ENCODE data around the gene WDR48. TPM values are rescaled to one million over a fixed set of nuclear protein-coding genes. Genes with fewer than 3 reads are reported as not detected.
A peak's percentile ranks its signal among the peaks of the same experiment; 100 is the strongest.
"Not testable (repeated sequence)": the region's sequence is repeated elsewhere in the genome, so short reads cannot be mapped to it uniquely, and the experiment has no call there.

The WDR48 gene
- total RNA-seq, 1 donor from 2014 or later = 48.9 TPM

DNA sequence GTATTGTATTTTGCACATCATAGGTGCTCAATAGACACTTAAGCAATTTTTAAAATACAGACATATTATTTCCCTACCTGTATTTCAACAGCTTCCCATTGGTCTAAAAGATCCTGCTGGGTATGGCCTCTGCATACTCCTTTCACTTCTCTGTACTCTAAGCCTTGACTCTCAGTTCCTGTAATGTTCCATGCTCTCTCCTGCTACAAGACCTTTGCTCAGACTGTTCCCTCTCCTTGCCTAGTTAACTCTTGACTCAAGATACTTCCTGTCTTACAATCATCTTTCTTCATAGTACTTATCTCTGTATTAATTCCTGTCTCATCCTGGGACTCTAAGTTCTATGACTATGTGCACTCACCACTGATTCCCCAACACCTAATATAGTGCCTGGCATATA, 1.8 kb upstream of the WDR48 start:
- DNase-seq = no peak

DNA sequence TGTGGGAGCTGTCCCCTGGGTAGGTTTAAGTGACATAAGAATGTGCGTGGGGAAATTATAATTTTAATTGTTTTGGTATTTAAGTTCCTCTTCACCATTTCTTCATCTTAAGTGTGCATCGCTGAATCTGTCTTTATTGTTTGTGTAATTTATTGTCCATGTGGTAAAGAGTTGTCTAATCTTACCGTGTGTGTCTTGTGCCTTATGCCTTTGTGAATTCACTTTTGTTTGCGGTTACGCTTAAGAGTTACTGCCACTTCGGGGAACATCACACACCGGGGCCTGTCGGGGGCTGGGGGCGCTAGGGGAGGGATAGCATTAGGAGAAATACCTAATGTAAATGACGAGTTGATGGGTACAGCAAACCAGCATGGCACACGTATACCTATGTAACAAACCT, 767 bp downstream of the WDR48 start:
- POLR2A ChIA-PET = interaction anchor here (0.7 kb wide), 1 partner anchor 202 kb away, joined by 3 read pairs; no protein-coding TSS in a partner anchor

More for the DNA sequence above, 1.8 kb upstream of the WDR48 start:
- CTCF ChIA-PET = no interaction called here
- POLR2A ChIA-PET = no interaction called here
- ATAC-seq (ENCODE audit: low read depth) = no peak
- TF ChIP-seq, protein P1, sequence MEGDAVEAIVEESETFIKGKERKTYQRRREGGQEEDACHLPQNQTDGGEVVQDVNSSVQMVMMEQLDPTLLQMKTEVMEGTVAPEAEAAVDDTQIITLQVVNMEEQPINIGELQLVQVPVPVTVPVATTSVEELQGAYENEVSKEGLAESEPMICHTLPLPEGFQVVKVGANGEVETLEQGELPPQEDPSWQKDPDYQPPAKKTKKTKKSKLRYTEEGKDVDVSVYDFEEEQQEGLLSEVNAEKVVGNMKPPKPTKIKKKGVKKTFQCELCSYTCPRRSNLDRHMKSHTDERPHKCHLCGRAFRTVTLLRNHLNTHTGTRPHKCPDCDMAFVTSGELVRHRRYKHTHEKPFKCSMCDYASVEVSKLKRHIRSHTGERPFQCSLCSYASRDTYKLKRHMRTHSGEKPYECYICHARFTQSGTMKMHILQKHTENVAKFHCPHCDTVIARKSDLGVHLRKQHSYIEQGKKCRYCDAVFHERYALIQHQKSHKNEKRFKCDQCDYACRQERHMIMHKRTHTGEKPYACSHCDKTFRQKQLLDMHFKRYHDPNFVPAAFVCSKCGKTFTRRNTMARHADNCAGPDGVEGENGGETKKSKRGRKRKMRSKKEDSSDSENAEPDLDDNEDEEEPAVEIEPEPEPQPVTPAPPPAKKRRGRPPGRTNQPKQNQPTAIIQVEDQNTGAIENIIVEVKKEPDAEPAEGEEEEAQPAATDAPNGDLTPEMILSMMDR (IDR thresholded peaks at IDR 0.05) = no peak
- Mint-ChIP-seq H3K27ac (no peak overlapping the region), H3K4me3 (no peak overlapping the region), H3K27me3 (no peaks in the 10 kb centered on the region), H3K9me3 (no peaks in the 10 kb centered on the region), H3K4me1 (peaks cover 26% of the 10 kb centered on the region), H3K36me3 (ENCODE audit: low read depth) (peaks cover 8% of the 10 kb centered on the region)
- intact Hi-C loops (cut with micrococcal nuclease) = loop anchor here (5.0 to 10.0 kb wide), 3 partner anchors 127 to 1405 kb away; partner anchors contain the start of genes DLEC1 and RPL14

DNA sequence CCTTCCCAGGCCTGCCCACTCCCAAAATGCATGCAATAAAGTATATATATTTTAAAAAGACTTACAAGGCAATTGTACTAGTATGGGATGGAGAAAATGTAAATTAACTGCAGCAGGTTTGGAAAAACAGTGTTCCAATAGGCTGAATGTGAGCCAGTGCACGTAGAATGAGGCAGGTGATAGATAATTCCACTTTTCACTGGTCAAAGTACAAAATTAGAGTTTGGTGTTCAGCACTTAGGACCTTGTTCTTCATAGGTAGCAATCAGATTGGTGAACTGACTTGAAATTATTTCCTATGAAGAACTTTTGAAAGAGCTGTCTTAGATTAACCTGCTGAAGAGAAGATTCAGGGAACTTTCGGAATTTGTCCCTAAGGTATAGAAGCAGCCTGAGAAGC, 1.9 kb downstream of the WDR48 start:
- peaks cover 41% of the 10 kb centered on the region for H3K4me1 Mint-ChIP-seq

More for the DNA sequence above, 767 bp downstream of the WDR48 start:
- DNase-seq = no peak
- Mint-ChIP-seq H3K36me3 (ENCODE audit: low read depth) (peaks cover 10% of the 10 kb centered on the region), H3K27me3 (no peaks in the 10 kb centered on the region), H3K4me1 (peaks cover 41% of the 10 kb centered on the region), H3K4me3 (peak overlapping the region; percentile 97), H3K27ac (peak overlapping the region; percentile 79), H3K9me3 (no peaks in the 10 kb centered on the region)
- intact Hi-C loops (cut with micrococcal nuclease) = loop anchor here (1.0 to 10.0 kb wide), 6 partner anchors 13 to 1402 kb away; partner anchors contain the start of genes DLEC1 and RPL14
- TF ChIP-seq, protein P1 (IDR thresholded peaks at IDR 0.05) = no peak
- CTCF ChIA-PET = no interaction called here
- no peak for ATAC-seq (ENCODE audit: low read depth)

DNA sequence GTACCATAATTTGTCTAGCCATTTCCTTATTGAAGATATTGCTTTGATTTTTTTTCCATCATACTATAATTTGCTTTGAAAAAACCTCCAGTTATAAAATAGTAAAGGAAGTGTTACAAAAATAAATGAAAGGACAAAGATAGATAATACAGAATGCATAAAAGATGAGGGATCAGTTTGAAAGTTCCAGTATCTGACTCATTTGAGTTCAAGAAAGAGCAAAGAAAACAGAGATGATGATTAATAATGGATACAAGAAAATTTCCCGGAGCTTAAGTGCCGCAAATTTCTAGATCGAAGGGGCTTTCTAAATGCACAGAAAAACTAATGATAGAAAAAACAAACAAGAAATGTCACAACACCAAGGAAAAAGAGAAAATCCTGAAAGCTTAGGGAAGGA, 4.3 kb downstream of the WDR48 start:
- no peak for ATAC-seq (ENCODE audit: low read depth)
- no peak for DNase-seq
- no peak overlapping the region for H3K4me3 Mint-ChIP-seq
- POLR2A ChIA-PET = no interaction called here
- TF ChIP-seq, protein P1 (IDR thresholded peaks at IDR 0.05) = no peak
- no peaks in the 10 kb centered on the region for H3K27me3 Mint-ChIP-seq
- CTCF ChIA-PET = no interaction called here
- peaks cover 42% of the 10 kb centered on the region for H3K4me1 Mint-ChIP-seq
- intact Hi-C loops (cut with micrococcal nuclease) = loop anchor here (10.0 kb wide), 1 partner anchor 1399 kb away; the partner anchor contains the start of gene RPL14
- no peaks in the 10 kb centered on the region for H3K9me3 Mint-ChIP-seq
- H3K36me3 Mint-ChIP-seq (ENCODE audit: low read depth) = peaks cover 22% of the 10 kb centered on the region
- H3K27ac Mint-ChIP-seq = no peak overlapping the region

More for the DNA sequence above, 1.9 kb downstream of the WDR48 start:
- H3K9me3 Mint-ChIP-seq = no peaks in the 10 kb centered on the region
- no peaks in the 10 kb centered on the region for H3K27me3 Mint-ChIP-seq
- POLR2A ChIA-PET = no interaction called here
- ATAC-seq (ENCODE audit: low read depth) (no peak), DNase-seq (no peak)
- H3K36me3 Mint-ChIP-seq (ENCODE audit: low read depth) = peaks cover 16% of the 10 kb centered on the region
- H3K27ac Mint-ChIP-seq = no peak overlapping the region
- intact Hi-C loops (cut with micrococcal nuclease) = loop anchor here (2.0 to 10.0 kb wide), 4 partner anchors 124 to 1401 kb away; partner anchors contain the start of genes DLEC1 and RPL14
- TF ChIP-seq, protein P1 (IDR thresholded peaks at IDR 0.05) = no peak
- CTCF ChIA-PET = no interaction called here
- no peak overlapping the region for H3K4me3 Mint-ChIP-seq

DNA sequence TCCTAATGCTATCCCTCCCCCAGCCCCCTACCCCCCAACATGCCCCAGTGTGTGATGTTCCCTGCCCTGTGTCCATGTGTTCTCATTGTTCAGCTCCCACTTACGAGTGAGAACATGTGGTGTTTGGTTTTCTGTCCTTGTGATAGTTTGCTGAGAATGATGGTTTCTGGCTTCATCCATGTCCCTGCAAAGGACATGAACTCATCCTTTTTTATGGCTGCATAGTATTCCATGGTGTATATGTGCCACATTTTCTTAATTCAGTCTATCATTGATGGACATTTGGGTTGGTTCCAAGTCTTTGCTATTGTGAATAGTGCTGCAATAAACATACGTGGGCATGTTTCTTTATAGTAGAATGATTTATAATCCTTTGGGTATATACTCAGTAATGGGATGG, 9.4 kb downstream of the WDR48 start:
- ATAC-seq (ENCODE audit: low read depth); POLR2A ChIA-PET; DNase-seq; H3K9me3 Mint-ChIP-seq; H3K4me3 Mint-ChIP-seq; intact Hi-C loops (cut with micrococcal nuclease); H3K27me3 Mint-ChIP-seq; CTCF ChIA-PET; H3K27ac Mint-ChIP-seq: not testable (repeated sequence)
- Mint-ChIP-seq H3K36me3 (ENCODE audit: low read depth) (peaks cover 31% of the 10 kb centered on the region), H3K4me1 (peaks cover 31% of the 10 kb centered on the region)

DNA sequence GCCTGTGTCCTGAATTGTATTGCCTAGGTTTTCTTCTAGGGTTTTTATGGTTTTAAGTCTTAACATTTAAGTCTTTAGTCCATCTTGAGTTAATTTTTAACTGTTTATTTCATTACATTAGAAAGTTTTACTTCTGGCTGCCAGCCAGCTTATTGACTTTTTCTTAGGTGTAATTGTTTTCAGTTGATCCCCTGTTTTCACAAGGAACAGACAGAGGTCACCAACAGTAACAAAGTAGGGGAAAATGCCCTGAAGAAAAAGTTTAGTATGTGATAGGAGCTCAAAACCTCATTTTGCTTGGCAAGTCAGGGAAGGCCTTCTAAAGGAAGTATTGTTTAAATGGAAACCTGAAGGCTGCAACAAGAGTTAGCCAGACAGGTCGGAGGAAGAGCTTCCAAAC, 10.4 kb downstream of the WDR48 start:
- Mint-ChIP-seq H3K4me3 (no peak overlapping the region), H3K4me1 (peaks cover 23% of the 10 kb centered on the region), H3K9me3 (no peaks in the 10 kb centered on the region), H3K27ac (no peak overlapping the region), H3K27me3 (no peaks in the 10 kb centered on the region), H3K36me3 (ENCODE audit: low read depth) (peaks cover 40% of the 10 kb centered on the region)
- ATAC-seq (ENCODE audit: low read depth) (no peak), DNase-seq (no peak)
- ChIA-PET CTCF (no interaction called here), POLR2A (no interaction called here)
- intact Hi-C loops (cut with micrococcal nuclease) = no loop called here
- TF ChIP-seq, protein P1 (IDR thresholded peaks at IDR 0.05) = no peak
